Cardiac muscle cell (in vitro differentiated cells and primary cell): ENCODE results near the gene FAM222A. TPM values are rescaled to one million over a fixed set of nuclear protein-coding genes. Genes with fewer than 3 reads are reported as not detected.

ENCODE experiments used
- DNase-seq, 2 donors: peaks; one replicate each; pipeline versions ENCODE4 v3.0.0 to v3.0.0-alpha.2; 2010 to 2017; ENCODE audit warnings: low read depth in 1 of 2, low spot score in 1 of 2
- H3K27ac ChIP-seq: fragments of 200-600 bp; sonication (generic); 2 replicates; pipeline ENCODE4 v1.5.1; 2016
- H3K27me3 ChIP-seq: fragments of 200-600 bp; sonication (generic); 2 replicates; pipeline ENCODE4 v1.6.0; 2016; ENCODE audit warnings: control low read depth
- H3K36me3 ChIP-seq: fragments of 200-600 bp; sonication (generic); 2 replicates; pipeline ENCODE4 v1.5.1; 2016; ENCODE audit warnings: control low read depth
- H3K4me1 ChIP-seq: fragments of 200-600 bp; sonication (generic); 2 replicates; pipeline ENCODE4 v1.8.1; 2017; ENCODE audit warnings: low read depth, mild to moderate bottlenecking, mixed run types
- H3K4me3 ChIP-seq: fragments of 200-600 bp; sonication (generic); 2 replicates; pipeline ENCODE4 v1.5.1; 2016; ENCODE audit warnings: mild to moderate bottlenecking
- H3K9me3 ChIP-seq: fragments of 200-600 bp; sonication (generic); 2 replicates; pipeline ENCODE4 v1.5.1; 2017; ENCODE audit warnings: low read depth, mild to moderate bottlenecking, control low read depth
- CTCF ChIP-seq: IDR thresholded peaks from 2 replicates; pipeline ENCODE4 v1.5.1; 2012; ENCODE audit warnings: low read depth, mild to moderate bottlenecking, low read length
- polyA plus RNA-seq: library from polyadenylated mRNA; unstranded; fragments of >200 nt; fragmentation: Nextera tagmentation; extraction: Ambion mirVana; gene quantifications from 2 replicates; pipeline ENCODE4 v1.2.1, GENCODE V29; 2016
- total RNA-seq: library from RNA; depleted of rRNA; stranded (reverse); fragments of >200 nt; gene quantifications from 2 replicates; pipeline ENCODE4 v1.2.3, GENCODE V29; 2016

The FAM222A gene
- total and polyA plus RNA-seq, 2 experiments from 2014 or later: 25.4 to 42.9 TPM

- DNase-seq: no peak
These were observed 65.8 kb downstream of the FAM222A start for GRCh38 chr12:109779382-109779781.

GRCh38 chr12:109781668-109782325, 68.2 kb downstream of the FAM222A start:
- Histone ChIP-seq H3K4me3 (no peak overlapping the region), H3K27ac (no peak overlapping the region), H3K4me1 (peaks cover 7% of the 10 kb centered on the region), H3K27me3 (no peaks in the 10 kb centered on the region), H3K9me3 (no peaks in the 10 kb centered on the region), H3K36me3 (no peaks in the 10 kb centered on the region)
- no peak for DNase-seq
- no peak for TF ChIP-seq CTCF

More at GRCh38 chr12:109779382-109779781, 65.8 kb downstream of the FAM222A start:
- TF ChIP-seq CTCF: no peak
- Histone ChIP-seq H3K27me3 (no peaks in the 10 kb centered on the region), H3K9me3 (no peaks in the 10 kb centered on the region), H3K36me3 (no peaks in the 10 kb centered on the region), H3K4me1 (peaks cover 13% of the 10 kb centered on the region), H3K4me3 (no peak overlapping the region), H3K27ac (no peak overlapping the region)

- Histone ChIP-seq H3K4me1 (peaks cover 2% of the 10 kb centered on the region), H3K4me3 (no peak overlapping the region), H3K9me3 (no peaks in the 10 kb centered on the region), H3K27me3 (no peaks in the 10 kb centered on the region), H3K27ac (no peak overlapping the region), H3K36me3 (no peaks in the 10 kb centered on the region)
- no peak for TF ChIP-seq CTCF
- no peak for DNase-seq
These were observed 68.7 kb downstream of the FAM222A start for GRCh38 chr12:109782326-109782703.

- Histone ChIP-seq H3K4me3 (no peak overlapping the region), H3K9me3 (no peaks in the 10 kb centered on the region), H3K27ac (no peak overlapping the region), H3K4me1 (no peaks in the 10 kb centered on the region), H3K36me3 (no peaks in the 10 kb centered on the region), H3K27me3 (no peaks in the 10 kb centered on the region)
- DNase-seq: no peak
- no peak for TF ChIP-seq CTCF
These were observed 69.7 kb downstream of the FAM222A start for GRCh38 chr12:109783135-109783964.

GRCh38 chr12:109783965-109784244, 70.3 kb downstream of the FAM222A start:
- H3K27ac ChIP-seq: no peak overlapping the region
- no peak for TF ChIP-seq CTCF
- H3K27me3 ChIP-seq: no peaks in the 10 kb centered on the region
- H3K9me3 ChIP-seq: no peaks in the 10 kb centered on the region
- H3K4me3 ChIP-seq: no peak overlapping the region
- H3K4me1 ChIP-seq: no peaks in the 10 kb centered on the region
- no peaks in the 10 kb centered on the region for H3K36me3 ChIP-seq
- DNase-seq: no peak
